ENCODE measurements around the gene MCM3AP.

Gene MCM3AP

GRCh38 chr21:46213620-46214286, 71.7 kb downstream of the MCM3AP start:
- H3K4me3 ChIP-seq (ENCODE audit: low read depth, low read length) = no peak overlapping the region
- DNase-seq (ENCODE audit: low read depth) = no peak
- TF ChIP-seq CTCF (conservative IDR thresholded peaks at IDR 0.05; ENCODE audit: low read depth, low read length) = no peak

GRCh38 chr21:46212721-46213484, 72.5 kb downstream of the MCM3AP start:
- no peak overlapping the region for H3K4me3 ChIP-seq (ENCODE audit: low read depth, low read length)

GRCh38 chr21:46211786-46212720, 73.4 kb downstream of the MCM3AP start:
- no peak for DNase-seq (ENCODE audit: low read depth)
- H3K4me3 ChIP-seq (ENCODE audit: low read depth, low read length) = no peak overlapping the region
- TF ChIP-seq CTCF (conservative IDR thresholded peaks at IDR 0.05; ENCODE audit: low read depth, low read length) = no peak

More at GRCh38 chr21:46212721-46213484, 72.5 kb downstream of the MCM3AP start:
- DNase-seq (ENCODE audit: low read depth) = no peak
- no peak for TF ChIP-seq CTCF (conservative IDR thresholded peaks at IDR 0.05; ENCODE audit: low read depth, low read length)

- no peak overlapping the region for H3K4me3 ChIP-seq (ENCODE audit: low read depth, low read length)
- TF ChIP-seq CTCF (conservative IDR thresholded peaks at IDR 0.05; ENCODE audit: low read depth, low read length) = no peak
- DNase-seq (ENCODE audit: low read depth) = no peak
Measured at GRCh38 chr21:46211376-46211775, 74.0 kb downstream of the MCM3AP start.

DNA sequence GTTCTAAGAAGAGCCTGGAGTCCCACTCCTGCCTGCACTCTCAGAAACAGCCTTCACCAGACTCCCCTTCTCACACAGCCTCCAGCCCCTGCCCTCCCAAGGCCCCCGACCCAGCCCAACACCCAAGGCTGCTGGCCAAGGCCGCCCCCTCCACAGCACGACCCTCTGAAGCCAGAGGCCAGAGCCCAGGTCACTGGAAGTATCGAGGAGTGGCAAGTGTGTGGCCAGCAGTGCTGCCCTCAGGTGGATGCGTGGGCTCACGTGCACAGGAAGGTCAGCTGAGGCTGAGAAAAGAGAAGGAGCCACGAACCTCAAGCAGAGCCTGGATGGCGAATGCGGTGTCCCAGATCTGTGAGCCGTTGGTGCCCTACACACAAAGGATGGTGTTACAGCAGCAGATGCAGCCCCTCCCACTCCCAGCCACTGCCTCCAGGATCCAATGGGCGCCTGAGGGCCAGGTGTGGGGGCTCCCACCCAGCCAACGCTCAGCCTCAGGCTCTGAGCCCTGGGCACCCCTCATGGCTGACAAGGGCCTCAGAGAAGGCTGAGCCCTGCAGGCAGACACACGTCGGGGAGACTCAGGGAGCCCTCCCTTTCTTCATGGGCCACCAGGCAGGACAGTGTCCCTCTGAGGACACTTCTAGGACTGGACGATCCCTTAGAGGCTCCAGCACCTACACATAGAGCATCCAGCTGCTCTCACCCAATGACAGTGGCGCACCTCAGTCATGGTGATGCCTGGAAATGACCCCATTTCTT, 74.9 kb downstream of the MCM3AP start:
- TF ChIP-seq CTCF (conservative IDR thresholded peaks at IDR 0.05; ENCODE audit: low read depth, low read length) = peak; percentile 21
- no peak overlapping the region for H3K4me3 ChIP-seq (ENCODE audit: low read depth, low read length)
- DNase-seq (ENCODE audit: low read depth) = no peak

Data from choroid plexus epithelial cell (primary cell).